Measurements from ENCODE around the gene LRP1B.

The LRP1B gene

DNA sequence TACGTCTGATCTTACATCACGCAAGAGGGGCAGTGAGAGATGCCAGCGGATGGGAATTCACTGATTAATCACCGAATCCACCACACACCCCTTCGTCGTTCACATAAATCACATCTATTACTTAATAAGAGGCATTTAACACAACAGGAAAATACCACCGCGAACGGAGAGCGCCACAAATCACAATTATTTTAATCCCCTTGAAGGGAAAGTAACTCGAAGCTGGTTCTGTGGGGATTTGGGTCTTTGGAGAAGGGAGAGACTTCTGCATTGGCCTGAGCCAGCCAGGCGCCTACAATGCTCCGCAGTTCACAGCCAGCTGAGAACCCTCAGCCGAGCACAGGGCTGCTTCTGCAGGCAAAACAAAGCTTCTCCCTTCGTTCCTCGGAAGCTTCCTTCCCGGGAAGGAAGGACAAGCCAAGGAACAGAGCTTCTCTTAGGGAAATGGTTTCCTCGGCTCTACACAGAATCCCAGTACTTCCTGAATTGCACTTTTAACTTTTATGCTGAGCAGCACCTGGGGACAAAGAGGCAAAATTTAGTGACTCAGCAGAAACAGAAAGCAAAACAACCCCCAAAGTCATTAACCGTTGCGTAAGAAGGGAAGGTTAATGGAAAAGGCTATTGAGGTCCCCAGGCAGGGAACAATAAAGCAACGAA lies at the start of gene LRP1B:
Gene LRP1B (minus strand): TSS at position 7 of the 660 bp plus-strand sequence. CDS start 287 bp downstream, outside the sequence.
- DNase-seq, result no peak

- no peak for DNase-seq
Observed at GRCh38 chr2:142179686-142180085, 48.9 kb upstream of the LRP1B start.

GRCh38 chr2:142178604-142179003 lies 47.8 kb upstream of the LRP1B start:
- DNase-seq, result no peak

DNA sequence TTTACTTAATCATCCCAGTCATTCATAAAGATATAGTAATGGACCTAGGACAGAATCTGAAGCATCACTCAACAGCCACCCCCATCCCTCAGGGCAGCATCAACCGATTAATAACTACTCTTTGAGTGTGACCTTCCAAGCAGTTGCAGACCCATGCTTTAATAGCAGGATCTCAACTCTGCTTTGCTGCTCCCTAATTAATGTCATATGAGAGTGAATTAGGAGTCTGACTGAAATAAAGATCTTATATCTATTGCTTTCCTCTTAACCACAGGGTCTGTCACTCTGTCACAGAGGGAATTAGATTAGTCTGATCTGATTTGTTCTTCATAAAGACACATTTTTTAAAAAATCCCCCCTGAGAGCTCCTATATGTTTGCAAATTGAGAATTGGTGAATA lies 46.1 kb upstream of the LRP1B start:
- DNase-seq, result no peak

DNA sequence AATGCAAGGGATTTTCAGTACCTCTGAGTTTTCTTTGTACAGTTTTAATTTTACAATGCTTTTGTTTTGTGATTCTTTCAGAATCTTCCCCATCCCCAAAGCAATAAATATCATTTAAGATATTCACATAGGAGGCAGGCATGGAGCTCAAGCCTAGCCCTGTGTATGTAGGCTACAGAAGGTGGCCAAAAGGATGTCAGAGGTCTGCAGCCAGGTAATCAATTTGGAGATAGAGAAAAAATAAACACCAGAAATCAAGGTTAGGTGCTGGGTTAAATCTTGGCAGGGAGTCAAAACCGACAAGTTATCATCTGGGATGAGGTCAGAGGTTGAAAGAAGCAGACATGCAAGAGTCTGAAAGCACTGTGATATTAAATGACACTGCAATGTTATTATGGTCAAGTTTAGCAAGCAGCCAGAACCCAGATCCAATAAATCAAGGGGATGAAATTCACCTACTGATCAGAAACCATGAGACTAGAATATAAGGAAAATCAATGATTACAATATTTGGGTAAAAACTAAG lies 45.1 kb upstream of the LRP1B start:
- no peak for DNase-seq

DNA sequence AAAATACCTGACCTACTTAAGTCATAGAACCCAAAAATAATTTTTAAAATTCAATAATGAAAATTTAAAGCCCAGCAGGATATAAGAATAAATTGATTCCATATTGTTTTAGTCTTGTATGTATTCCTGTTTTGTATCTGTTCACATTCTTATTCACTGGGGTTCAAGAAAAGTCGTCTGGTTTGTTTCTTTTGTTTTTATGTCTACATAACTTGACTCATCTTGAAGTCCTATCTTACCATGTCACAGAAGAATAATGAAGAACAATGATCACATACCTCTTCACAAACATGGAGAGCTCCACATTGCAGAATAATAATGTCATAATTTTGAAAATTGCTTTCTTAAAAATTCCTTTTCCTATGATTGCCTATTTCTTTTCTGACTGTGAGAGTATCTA lies 43.4 kb upstream of the LRP1B start:
- DNase-seq, result no peak

- no peak for DNase-seq
Observed at GRCh38 chr2:142170847-142171246, 40.0 kb upstream of the LRP1B start.

DNA sequence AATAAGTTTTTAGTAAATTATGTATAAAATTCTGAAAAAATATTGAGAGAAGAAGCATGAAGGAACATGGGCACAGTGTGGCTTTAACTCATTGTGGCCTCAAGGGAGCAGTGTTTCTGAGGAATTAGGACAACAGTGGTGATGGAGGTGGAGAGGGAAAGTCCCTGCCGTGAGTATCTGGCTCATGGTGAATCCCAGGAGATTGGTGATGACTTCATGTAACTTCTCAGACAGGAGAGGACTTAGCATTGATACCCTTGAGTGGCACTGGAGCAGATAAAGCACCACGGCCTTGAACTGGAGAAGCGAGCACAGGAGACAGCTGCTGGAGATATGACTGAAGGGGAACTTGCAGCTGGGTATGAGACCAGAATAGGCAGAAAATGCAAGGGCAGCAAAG lies 35.0 kb upstream of the LRP1B start:
- DNase-seq, result no peak

- no peak for DNase-seq
Observed at GRCh38 chr2:142153601-142154000, 22.8 kb upstream of the LRP1B start.

DNA sequence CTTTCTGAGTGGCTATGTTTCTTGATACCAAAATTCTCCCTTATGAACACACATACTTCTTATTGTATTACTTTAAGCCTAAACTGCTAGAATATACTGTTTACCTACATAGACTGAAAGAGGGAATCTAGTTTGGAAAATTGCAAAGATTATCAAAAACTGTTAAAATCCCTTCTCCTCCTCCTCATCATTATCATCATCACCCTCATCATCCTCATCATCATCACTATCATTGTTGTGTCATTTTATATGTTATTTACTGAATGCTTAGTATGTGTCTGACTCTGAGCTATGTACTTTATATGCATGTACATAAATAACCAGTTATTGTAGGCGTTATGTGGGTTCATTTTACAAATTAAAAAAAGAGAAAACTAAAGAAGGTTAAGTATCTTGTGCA lies 19.6 kb upstream of the LRP1B start:
- DNase-seq, result no peak

- DNase-seq, result no peak
Observed at GRCh38 chr2:142144547-142144946, 13.7 kb upstream of the LRP1B start.

GRCh38 chr2:142142595-142142994 lies 11.8 kb upstream of the LRP1B start:
- no peak for DNase-seq

- DNase-seq, result no peak
Observed at GRCh38 chr2:142140434-142140845, 9.6 kb upstream of the LRP1B start.

DNA sequence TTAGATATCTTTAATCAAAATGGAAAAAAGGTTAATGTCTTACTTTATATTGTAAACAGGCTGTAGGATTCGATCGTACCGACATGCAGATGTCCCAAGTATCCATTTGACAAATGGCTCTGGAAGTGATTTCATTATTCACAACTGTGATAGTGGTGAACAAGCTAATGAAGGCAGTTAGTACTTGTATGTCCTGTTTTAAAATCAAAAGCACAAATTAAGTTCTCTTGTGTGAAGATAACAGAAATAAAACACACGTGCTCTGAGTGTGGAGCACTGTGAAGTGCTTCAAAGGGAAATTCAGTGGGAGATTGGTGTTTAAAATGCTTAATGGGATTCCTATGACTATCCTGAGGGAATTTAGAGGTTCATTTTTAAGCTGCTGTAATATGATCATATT lies 8.6 kb upstream of the LRP1B start:
- DNase-seq, result no peak

GRCh38 chr2:142136571-142136970 lies 5.8 kb upstream of the LRP1B start:
- DNase-seq, result no peak

DNA sequence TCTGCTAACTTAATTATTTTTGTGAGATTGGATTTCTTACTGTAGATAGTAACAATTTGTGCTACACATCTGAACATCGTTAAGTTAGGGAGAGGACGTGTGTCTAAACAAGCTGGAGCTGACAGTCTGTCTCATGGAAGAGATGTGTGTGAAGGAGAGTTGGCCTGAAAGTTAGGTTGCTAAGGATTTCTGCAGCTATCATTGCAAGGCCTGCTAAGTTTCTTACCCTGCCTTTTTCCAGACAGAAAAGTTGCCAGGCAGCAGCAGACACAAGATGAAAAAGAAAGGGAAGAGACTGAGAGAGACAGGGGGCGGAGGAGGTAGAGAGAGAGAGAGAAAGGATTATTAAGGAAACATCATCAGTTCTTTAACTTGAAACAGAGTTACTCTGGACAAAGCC lies 4.1 kb upstream of the LRP1B start:
- no peak for DNase-seq

DNA sequence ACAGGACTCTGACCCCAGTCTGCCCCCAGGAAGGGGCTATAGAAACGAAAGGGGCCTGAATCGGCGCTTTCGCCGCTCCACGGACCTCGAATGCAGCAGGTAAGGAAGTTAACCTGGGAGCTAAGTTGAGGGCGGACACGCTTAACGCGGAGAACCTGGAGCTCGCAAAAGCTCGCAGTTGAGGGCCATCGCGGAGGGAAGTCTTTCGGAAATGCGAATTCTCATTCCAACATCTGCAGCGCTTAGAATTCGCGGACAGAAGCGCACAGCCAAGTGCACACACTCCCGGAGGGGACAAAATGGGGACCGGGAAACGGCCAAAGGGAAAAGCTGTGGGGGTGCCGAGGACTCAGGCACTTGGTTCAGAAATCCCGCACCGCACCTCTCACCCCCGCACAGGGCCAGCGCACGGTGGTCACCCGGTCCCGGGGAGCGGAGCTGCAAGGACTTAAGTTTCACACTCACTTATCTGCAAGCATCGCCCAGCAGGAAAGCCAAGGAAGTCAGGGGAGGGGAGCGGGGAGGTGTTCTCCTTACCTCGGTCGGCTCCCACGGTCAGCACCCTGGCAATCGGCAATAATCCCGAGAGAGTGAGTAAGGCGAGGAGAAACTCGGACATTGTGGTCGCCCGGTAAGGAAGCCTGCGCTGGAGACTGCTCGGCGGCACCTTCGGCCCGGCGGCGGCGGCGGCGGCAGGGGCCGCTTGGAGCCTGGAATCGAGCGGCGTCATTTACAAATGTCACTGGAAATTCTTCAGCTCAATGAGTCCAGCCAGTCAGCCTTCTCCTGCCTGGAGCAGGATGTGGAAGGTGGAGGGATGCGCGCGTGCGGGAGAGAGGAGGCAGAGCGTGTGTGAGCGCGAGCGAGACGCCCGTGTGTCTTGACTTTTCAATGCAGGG lies 456 bp downstream of the LRP1B start:
- DNase-seq, result no peak

DNA sequence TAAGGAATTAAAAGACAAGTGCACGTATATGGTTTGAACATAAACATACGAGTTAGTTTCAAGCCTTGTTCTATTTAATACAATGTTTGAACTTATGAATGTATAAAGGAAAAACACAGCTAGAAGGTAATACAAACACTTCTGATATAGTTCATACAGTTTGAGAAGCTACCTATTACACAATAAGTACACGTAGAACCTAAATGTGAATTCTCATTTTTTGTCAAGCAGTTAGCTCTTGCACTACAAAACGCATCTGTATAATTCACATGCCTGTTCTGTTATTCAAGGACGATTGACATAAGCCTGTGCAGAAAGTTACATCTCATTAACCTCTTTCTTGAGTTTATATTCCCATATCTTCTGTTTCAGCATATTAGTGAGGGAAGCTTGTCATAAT lies 2.7 kb downstream of the LRP1B start:
- DNase-seq, result no peak

DNA sequence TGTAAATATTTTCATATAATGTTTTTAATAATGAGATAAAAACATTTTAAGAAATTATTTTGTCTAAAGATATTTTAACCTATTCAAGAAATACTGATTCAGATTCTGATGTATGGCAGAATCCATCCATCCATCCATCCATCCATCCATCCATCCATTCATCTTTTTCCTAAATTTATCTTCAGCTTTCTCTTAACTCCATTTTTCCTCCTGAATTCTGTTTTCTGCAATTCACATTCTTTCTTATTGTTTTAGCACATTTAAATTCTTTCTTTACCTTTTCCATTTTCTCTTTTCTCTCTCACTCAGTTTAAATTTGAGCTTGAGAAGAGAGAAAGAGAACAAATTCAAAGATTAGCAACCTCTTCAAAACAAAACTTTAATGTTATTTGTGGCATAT lies 3.6 kb downstream of the LRP1B start:
- no peak for DNase-seq

DNA sequence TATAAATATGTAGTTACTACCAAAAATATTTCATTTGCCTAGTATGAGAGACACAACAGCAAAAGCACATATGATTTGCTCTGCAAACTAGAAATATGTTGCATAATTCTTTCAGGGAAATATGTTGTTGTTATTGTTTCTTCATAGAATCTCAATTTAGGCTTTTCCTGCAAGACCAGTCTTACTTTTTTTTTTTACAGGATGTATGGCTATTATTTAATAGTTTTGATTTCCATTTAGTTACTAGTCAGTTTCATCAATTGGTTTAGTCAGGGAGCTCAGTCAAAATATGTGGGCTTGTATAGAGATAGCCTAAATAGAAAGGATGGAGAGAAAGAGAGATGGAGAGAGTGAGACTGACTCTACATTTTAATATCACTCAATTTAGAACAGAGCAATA lies 6.1 kb downstream of the LRP1B start:
- no peak for DNase-seq

- DNase-seq, result no peak
Observed at GRCh38 chr2:142119347-142119746, 11.5 kb downstream of the LRP1B start.

DNA sequence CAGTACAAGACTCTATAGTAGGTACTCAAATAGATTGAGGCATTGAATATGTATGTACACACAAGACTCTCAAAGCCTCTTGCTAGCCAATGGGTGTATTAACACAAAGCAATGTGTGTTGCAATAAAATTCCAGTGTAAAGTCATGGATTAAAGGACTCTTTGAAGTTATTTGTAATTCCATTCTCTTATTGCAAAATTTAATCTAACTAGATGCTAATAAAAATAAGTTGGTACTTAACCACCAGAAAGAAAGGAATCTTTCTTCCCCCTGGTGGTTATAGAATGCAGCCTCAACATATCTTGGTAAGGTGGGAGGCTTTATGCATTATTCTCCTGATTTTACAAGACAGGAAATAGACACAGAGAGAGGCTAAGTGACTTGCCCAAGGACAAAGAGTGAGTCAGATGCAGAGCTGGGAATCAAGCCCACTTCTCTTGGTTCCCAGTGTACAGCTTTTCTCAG lies 18.0 kb downstream of the LRP1B start:
- DNase-seq, result no peak

DNA sequence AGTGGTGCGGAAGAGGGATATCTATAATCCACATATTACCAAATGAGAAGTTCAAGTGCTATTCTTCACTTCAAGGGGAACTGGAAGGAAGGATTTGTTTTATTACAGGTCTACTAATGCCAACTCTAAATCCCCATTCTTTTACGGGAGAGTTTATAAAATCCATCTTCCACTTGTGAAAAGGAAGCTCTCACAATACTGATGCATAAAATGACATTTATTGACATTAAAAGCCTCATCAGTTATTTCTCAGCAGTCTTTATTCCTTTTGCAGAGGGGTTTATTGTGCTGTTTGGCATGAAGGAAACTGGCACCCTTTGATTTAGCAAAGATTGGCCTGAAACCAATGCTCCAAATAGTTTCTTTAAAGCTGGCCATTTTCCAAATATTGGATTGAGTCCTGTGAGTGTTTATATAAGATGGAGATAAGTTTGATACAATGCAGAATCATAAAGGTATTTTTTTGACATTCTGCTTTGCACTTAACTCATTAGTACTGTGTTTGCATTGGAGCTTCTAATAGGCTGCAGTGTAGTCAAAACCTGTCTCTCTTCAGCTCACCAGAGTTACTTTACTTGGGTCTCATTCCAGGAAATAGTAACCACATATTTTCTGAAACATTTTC lies 26.6 kb downstream of the LRP1B start:
- DNase-seq, result no peak

GRCh38 chr2:142100970-142101369 lies 29.8 kb downstream of the LRP1B start:
- DNase-seq, result no peak

All from activated CD8-positive, alpha-beta memory T cell treated with anti-CD3 and anti-CD28 coated beads, Interleukin-2, amount 50 U/mL, for 48 hours (primary cell).